GM23338 (cell line): Measurements from ENCODE around the gene ELFN1. TPM values are rescaled to one million over a fixed set of nuclear protein-coding genes. Genes with fewer than 3 reads are reported as not detected.

Experiments used
- ATAC-seq: fragments of 200-7000 bp; cut with Tn5 transposase; 3 replicates; pipeline ENCODE4 v1.9.1; 2020
- DNase-seq: peaks from one replicate; pipeline ENCODE4 v3.0.0-alpha.2; 2015; ENCODE audit warnings: low spot score
- H2AFZ ChIP-seq: fragments of 200-600 bp; sonication (generic); 2 replicates; pipeline ENCODE4 v1.8.0; 2016; ENCODE audit warnings: antibody characterized with exemption, mild to moderate bottlenecking, moderate library complexity
- H3F3A ChIP-seq: fragments of 200-600 bp; sonication (generic); replicated peaks from 2 replicates; pipeline ENCODE4 v1.8.0; 2017; ENCODE audit warnings: antibody characterized with exemption, mixed run types, low read depth
- H3K27ac ChIP-seq: fragments of 200-600 bp; sonication (generic); 2 replicates; pipeline ENCODE4 v1.6.1; 2016; ENCODE audit warnings: low read depth
- H3K27me3 ChIP-seq: fragments of 200-600 bp; sonication (generic); 2 replicates; pipeline ENCODE4 v1.8.0; 2016; ENCODE audit warnings: mild to moderate bottlenecking, mixed run types, moderate library complexity; ENCODE audit not compliant: insufficient read depth
- H3K36me3 ChIP-seq: fragments of 200-600 bp; sonication (generic); 2 replicates; pipeline ENCODE4 v1.8.0; 2016; ENCODE audit warnings: mild to moderate bottlenecking; ENCODE audit not compliant: insufficient read depth
- H3K4me1 ChIP-seq: fragments of 200-600 bp; sonication (generic); 2 replicates; pipeline ENCODE4 v1.8.0; 2016; ENCODE audit warnings: mild to moderate bottlenecking, moderate library complexity; ENCODE audit not compliant: insufficient read depth
- H3K4me2 ChIP-seq: fragments of 200-600 bp; sonication (generic); 2 replicates; pipeline ENCODE4 v1.7.1; 2017; ENCODE audit warnings: mixed run types
- H3K4me3 ChIP-seq: fragments of 200-600 bp; sonication (generic); 2 replicates; pipeline ENCODE4 v1.6.1; 2016; ENCODE audit warnings: mixed run types
- H3K79me2 ChIP-seq: fragments of 200-600 bp; sonication (generic); replicated peaks from 2 replicates; pipeline ENCODE4 v1.8.0; 2017; ENCODE audit warnings: mild to moderate bottlenecking; ENCODE audit not compliant: insufficient read depth
- H3K9me2 ChIP-seq: fragments of 200-600 bp; sonication (generic); 2 replicates; pipeline ENCODE4 v1.8.0; 2017; ENCODE audit not compliant: insufficient read depth
- H4K20me1 ChIP-seq: fragments of 200-600 bp; sonication (generic); replicated peaks from 2 replicates; pipeline ENCODE4 v1.8.0; 2017; ENCODE audit warnings: mild to moderate bottlenecking; ENCODE audit not compliant: insufficient read depth
- H3K27ac Mint-ChIP-seq: 2 replicates; pipeline ENCODE4 v1.8.0; 2020; ENCODE audit warnings: inconsistent platforms, mild to moderate bottlenecking, moderate library complexity, mixed read lengths
- H3K27me3 Mint-ChIP-seq: 3 replicates; pipeline ENCODE4 v1.8.0; 2022; ENCODE audit warnings: low read depth, mild to moderate bottlenecking, moderate library complexity, mixed read lengths, inconsistent platforms; ENCODE audit not compliant: insufficient read depth, poor library complexity
- H3K36me3 Mint-ChIP-seq: 3 replicates; pipeline ENCODE4 v1.8.0; 2021; ENCODE audit warnings: low read depth, mild to moderate bottlenecking, inconsistent platforms, moderate library complexity, mixed read lengths
- H3K4me1 Mint-ChIP-seq: 3 replicates; pipeline ENCODE4 v1.8.0; 2020; ENCODE audit warnings: mild to moderate bottlenecking, inconsistent platforms, mixed read lengths
- H3K4me3 Mint-ChIP-seq: 3 replicates; pipeline ENCODE4 v1.8.0; 2021; ENCODE audit warnings: moderate library complexity, mild to moderate bottlenecking, inconsistent platforms, mixed read lengths
- H3K9me3 Mint-ChIP-seq: 3 replicates; pipeline ENCODE4 v1.8.0; 2020; ENCODE audit warnings: moderate library complexity, mild to moderate bottlenecking, inconsistent platforms, mixed read lengths
- CREB1 ChIP-seq: fragments of 250-450 bp; sonication (Bioruptor Pico); IDR thresholded peaks from 2 replicates; pipeline ENCODE4 v1.5.0; 2020; ENCODE audit warnings: low read depth, mild to moderate bottlenecking, moderate library complexity
- CTCF ChIP-seq, 2 experiments: fragments of 200-600 bp in 1 of 2; sonication (generic) in 1 of 2; conservative IDR thresholded peaks; 2 replicates each; pipeline versions ENCODE4 v1.5.1 to v1.6.1; 2016 to 2017; ENCODE audit warnings: antibody characterized with exemption in 2 of 2, low read depth in 2 of 2, mild to moderate bottlenecking in 2 of 2, moderate library complexity in 1 of 2
- ETS1 ChIP-seq: IDR thresholded peaks from 2 replicates; pipeline ENCODE4 v1.6.1; 2016; ENCODE audit warnings: antibody characterized with exemption
- EZH2 ChIP-seq: fragments of 200-600 bp; sonication (generic); IDR thresholded peaks from one replicate; pipeline ENCODE4 v1.8.0; 2017; ENCODE audit warnings: antibody characterized with exemption, mild to moderate bottlenecking, low read depth; ENCODE audit not compliant: unreplicated experiment
- EZH2phosphoT487 ChIP-seq: fragments of 200-600 bp; sonication (generic); IDR thresholded peaks from one replicate; pipeline ENCODE4 v1.8.1; 2018; ENCODE audit warnings: antibody characterized with exemption; ENCODE audit not compliant: unreplicated experiment
- JUNB ChIP-seq: IDR thresholded peaks from one replicate; pipeline ENCODE4 v1.6.1; 2016; ENCODE audit warnings: antibody characterized with exemption; ENCODE audit not compliant: unreplicated experiment
- NANOG ChIP-seq: IDR thresholded peaks from 2 replicates; pipeline ENCODE4 v1.6.1; 2016; ENCODE audit warnings: antibody characterized with exemption, borderline replicate concordance
- POLR2AphosphoS5 ChIP-seq: IDR thresholded peaks from 2 replicates; pipeline ENCODE4 v1.6.1; 2016; ENCODE audit warnings: antibody characterized with exemption, low read depth
- REST ChIP-seq: IDR thresholded peaks from one replicate; pipeline ENCODE4 v1.6.1; 2018; ENCODE audit warnings: antibody characterized with exemption; ENCODE audit not compliant: unreplicated experiment
- STAT1 ChIP-seq: IDR thresholded peaks from one replicate; pipeline ENCODE4 v1.6.1; 2016; ENCODE audit warnings: antibody characterized with exemption; ENCODE audit not compliant: unreplicated experiment
- ZNF114 ChIP-seq: fragments of 250-450 bp; sonication (Bioruptor Pico); IDR thresholded peaks from 2 replicates; pipeline ENCODE4 v1.5.0; 2020; ENCODE audit warnings: mild to moderate bottlenecking, moderate library complexity
- ZNF331 ChIP-seq: fragments of 250-450 bp; sonication (Bioruptor Pico); IDR thresholded peaks from 2 replicates; pipeline ENCODE4 v1.5.0; 2020; ENCODE audit warnings: low read depth, mild to moderate bottlenecking, moderate library complexity
- ZNF462 ChIP-seq: fragments of 250-450 bp; sonication (Bioruptor Pico); IDR thresholded peaks from 2 replicates; pipeline ENCODE4 v1.5.0; 2020; ENCODE audit warnings: mild to moderate bottlenecking, moderate library complexity
- polyA plus RNA-seq: library from polyadenylated mRNA; unstranded; fragments of >200 nt; fragmentation: Nextera tagmentation; extraction: Ambion mirVana; gene quantifications from 2 replicates; pipeline ENCODE4 v1.2.1, GENCODE V29; 2016
- total RNA-seq: library from RNA; depleted of rRNA; stranded (reverse); fragments of >200 nt; shearing (Covaris generic); gene quantifications from 2 replicates; pipeline ENCODE4 v1.2.3, GENCODE V29; 2014

ELFN1 gene
- total and polyA plus RNA-seq, 2 experiments from 2014 or later, result 0.08 to 3.5 TPM

- H3K27me3 Mint-ChIP-seq, result peaks cover 36% of the 10 kb centered on the region
- no peak for ATAC-seq
- peaks cover 13% of the 10 kb centered on the region for H3K4me1 Mint-ChIP-seq
- H3K4me3 Mint-ChIP-seq, result no peak overlapping the region
- TF ChIP-seq EZH2phosphoT487, result no peak
- no peak for TF ChIP-seq ZNF114 (CRISPR knock-in tag)
- no peak for TF ChIP-seq ETS1
- TF ChIP-seq NANOG, result no peak
- TF ChIP-seq ZNF462 (CRISPR knock-in tag), result no peak
- no peak for TF ChIP-seq JUNB
- TF ChIP-seq EZH2, result no peak
- no peak for TF ChIP-seq ZNF331
- TF ChIP-seq REST, result no peak
- no peak for TF ChIP-seq CTCF (conservative IDR thresholded peaks at IDR 0.05; ENCODE audit: low read depth in 2 of 2)
- TF ChIP-seq POLR2AphosphoS5, result no peak
- TF ChIP-seq CREB1, result no peak
- TF ChIP-seq STAT1, result no peak
- H2AFZ ChIP-seq, result no peak overlapping the region
- H3K9me2 ChIP-seq, result no peaks in the 10 kb centered on the region
- no peak overlapping the region for H3K27ac Mint-ChIP-seq
- no peak for DNase-seq
- H3K4me1 ChIP-seq, result peaks cover 7% of the 10 kb centered on the region; the same call in 1 of the 2 replicates
- H3K4me2 ChIP-seq, result no peak overlapping the region
- no peak overlapping the region for H3K4me3 ChIP-seq
- no peaks in the 10 kb centered on the region for H3K36me3 ChIP-seq
- H3K27ac ChIP-seq, result no peak overlapping the region
- H3K79me2 ChIP-seq, result no peaks in the 10 kb centered on the region
- no peaks in the 10 kb centered on the region for H3K36me3 Mint-ChIP-seq
- no peaks in the 10 kb centered on the region for H3F3A ChIP-seq
- no peaks in the 10 kb centered on the region for H3K9me3 Mint-ChIP-seq
- H4K20me1 ChIP-seq, result no peaks in the 10 kb centered on the region
- H3K27me3 ChIP-seq, result peaks cover 36% of the 10 kb centered on the region
Observed at GRCh38 chr7:1673581-1674118, 3.6 kb downstream of the ELFN1 start.
